RWPE1 (cell line): ENCODE results near the gene KCNJ2.

Source experiments
- CTCF ChIA-PET: fragments of 350-600 bp; sonication (Branson Sonifier 250); formaldehyde crosslinking; extraction: SDS; loops from one replicate; lab custom pipeline; 2021; lab: Yijun Ruan, JAX
- POLR2A ChIA-PET: fragments of 400-600 bp; formaldehyde crosslinking; extraction: SDS; loops from one replicate; lab custom pipeline; 2020; ENCODE audit warnings: antibody characterized with exemption; ENCODE audit not compliant: low non-redundant PET; lab: Yijun Ruan, JAX
- DNase-seq: peaks from one replicate; pipeline ENCODE4 v3.0.0; 2012; ENCODE audit warnings: low spot score
- H3K27ac ChIP-seq: fragments of 450-650 bp; 2 replicates; pipeline ENCODE4 v1.5.1; 2017
- TF ChIP-seq, protein P1 (sequence below): fragments of 450-650 bp; conservative IDR thresholded peaks from 2 replicates; pipeline ENCODE4 v1.5.1; 2017; ENCODE audit warnings: low read depth, mild to moderate bottlenecking

Gene KCNJ2

DNA sequence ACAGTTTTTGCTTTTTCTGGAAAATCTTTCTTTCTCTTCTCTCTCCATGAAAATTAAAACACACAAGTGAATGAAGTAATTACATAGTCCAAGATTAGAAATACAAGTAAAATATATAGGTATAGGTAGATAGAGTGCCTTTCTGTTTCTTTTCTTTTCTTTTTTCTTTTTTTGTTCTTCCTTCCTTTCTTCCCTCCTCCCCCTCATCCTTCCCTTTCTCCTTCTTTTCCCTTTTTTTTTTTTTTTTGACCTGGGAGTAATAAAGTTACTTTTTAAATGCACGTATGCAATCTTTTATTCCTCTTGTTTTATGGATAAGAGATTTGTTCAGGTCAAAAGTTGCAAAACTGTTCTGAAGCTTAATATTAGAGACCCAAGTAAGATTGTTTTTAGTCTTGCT is 34.6 kb upstream of the KCNJ2 start:
- POLR2A ChIA-PET: no interaction called here
- CTCF ChIA-PET: no interaction called here
- H3K27ac ChIP-seq: no peak overlapping the region
- DNase-seq: no peak
- TF ChIP-seq, protein P1, sequence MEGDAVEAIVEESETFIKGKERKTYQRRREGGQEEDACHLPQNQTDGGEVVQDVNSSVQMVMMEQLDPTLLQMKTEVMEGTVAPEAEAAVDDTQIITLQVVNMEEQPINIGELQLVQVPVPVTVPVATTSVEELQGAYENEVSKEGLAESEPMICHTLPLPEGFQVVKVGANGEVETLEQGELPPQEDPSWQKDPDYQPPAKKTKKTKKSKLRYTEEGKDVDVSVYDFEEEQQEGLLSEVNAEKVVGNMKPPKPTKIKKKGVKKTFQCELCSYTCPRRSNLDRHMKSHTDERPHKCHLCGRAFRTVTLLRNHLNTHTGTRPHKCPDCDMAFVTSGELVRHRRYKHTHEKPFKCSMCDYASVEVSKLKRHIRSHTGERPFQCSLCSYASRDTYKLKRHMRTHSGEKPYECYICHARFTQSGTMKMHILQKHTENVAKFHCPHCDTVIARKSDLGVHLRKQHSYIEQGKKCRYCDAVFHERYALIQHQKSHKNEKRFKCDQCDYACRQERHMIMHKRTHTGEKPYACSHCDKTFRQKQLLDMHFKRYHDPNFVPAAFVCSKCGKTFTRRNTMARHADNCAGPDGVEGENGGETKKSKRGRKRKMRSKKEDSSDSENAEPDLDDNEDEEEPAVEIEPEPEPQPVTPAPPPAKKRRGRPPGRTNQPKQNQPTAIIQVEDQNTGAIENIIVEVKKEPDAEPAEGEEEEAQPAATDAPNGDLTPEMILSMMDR: no peak

DNA sequence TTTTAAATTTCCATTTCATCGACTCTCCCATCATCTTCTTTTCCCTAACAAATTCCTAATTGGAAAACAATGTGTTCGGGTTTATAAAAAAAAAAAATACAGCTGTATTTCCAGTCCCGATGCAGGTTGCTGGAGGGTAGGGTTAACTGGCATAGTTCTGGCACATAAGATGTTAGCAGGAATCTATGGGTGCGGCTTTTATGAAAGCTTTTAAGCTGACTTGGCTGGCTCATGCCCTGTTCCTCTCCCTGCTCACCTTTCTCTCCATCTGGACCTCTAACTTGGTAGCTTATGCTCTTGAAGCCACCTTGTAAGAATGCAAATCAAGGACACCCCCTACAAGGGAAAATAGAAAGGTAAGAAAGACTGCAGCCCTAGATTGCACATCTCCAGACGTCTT is 33.2 kb upstream of the KCNJ2 start:
- H3K27ac ChIP-seq: no peak overlapping the region; the same call in 1 of the 2 replicates
- POLR2A ChIA-PET: no interaction called here
- CTCF ChIA-PET: interaction anchor here (0.5 to 1.1 kb wide), 2 partner anchors 65 to 529 kb away, joined by 3 to 4 read pairs; no protein-coding TSS in a partner anchor
- TF ChIP-seq, protein P1: no peak
- no peak for DNase-seq

DNA sequence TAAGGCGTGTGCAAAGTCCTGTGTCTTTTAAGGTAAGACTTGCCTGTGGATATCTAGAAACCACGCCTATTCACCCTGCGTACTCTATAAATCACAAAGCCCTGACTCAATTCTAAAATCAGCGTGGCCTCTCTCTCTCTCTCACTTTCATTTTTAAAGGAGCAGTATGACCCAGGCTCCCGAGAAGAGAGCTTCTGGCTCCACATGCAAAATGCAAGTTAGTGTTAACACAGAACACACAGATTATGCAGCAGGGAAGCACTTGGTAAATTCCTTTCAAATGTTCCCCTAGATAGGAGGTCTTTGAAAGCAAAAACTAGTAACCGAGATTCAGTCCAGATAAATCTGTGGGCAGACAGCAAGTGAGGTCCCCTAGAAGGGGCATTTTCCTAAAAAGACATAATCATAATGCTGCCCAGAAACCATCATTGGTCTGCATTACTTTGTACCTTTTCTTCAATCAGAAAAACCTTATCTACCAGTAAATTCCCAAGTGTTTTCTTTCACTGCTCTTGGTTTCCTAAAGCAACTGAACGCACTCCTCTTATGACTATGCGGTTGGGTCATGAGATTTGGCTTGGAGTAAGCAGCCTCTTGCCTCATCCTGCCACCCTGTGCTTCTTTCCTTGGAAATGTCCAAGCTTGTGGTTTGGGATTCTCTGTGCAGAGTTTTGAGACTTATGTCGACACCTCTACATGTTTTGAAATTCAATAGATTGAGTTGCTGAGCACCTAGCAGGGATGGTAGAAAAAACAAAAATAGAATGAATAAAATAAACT is 31.7 kb upstream of the KCNJ2 start:
- DNase-seq: peak; percentile 66
- CTCF ChIA-PET: interaction anchor here (0.5 to 0.9 kb wide), 2 partner anchors 307 to 531 kb away, joined by 4 read pairs; no protein-coding TSS in a partner anchor
- H3K27ac ChIP-seq: peak overlapping the region; percentile 25; the same call in 1 of the 2 replicates

DNA sequence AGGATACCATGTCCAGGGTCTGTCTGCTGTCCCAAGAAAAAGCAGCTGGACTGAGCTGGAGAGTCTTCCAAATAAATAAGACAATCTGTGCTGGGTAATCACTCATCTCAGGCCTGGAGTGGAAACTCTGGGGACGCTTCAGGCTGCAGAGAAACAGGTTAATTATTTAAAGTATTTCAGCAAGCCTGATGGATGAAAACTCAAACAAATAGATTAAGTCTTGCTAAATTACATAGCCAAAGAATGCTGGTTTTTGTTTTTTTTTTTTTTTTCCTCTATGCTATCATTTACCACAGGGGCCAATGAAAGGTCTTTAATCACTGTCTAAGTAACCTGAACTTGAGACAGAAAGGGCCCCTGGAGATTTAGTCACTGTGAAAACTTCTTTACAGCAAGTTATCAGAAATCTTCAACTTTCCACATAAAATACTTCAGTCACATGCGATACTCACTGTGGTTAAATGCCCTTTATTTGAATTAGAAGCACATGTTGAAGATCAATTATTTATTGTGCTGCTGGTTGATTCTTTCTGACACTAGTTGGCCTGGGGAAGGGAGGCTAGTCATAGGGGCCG is 31.0 kb upstream of the KCNJ2 start:
- peak overlapping the region; percentile 50 for H3K27ac ChIP-seq
- CTCF ChIA-PET: interaction anchor here (0.6 to 0.9 kb wide), 2 partner anchors 532 to 614 kb away, joined by 4 read pairs; no protein-coding TSS in a partner anchor
- TF ChIP-seq, protein P1: no peak
- no peak for DNase-seq
- POLR2A ChIA-PET: no interaction called here

More for the DNA sequence above, 31.7 kb upstream of the KCNJ2 start:
- POLR2A ChIA-PET: no interaction called here
- TF ChIP-seq, protein P1: no peak

DNA sequence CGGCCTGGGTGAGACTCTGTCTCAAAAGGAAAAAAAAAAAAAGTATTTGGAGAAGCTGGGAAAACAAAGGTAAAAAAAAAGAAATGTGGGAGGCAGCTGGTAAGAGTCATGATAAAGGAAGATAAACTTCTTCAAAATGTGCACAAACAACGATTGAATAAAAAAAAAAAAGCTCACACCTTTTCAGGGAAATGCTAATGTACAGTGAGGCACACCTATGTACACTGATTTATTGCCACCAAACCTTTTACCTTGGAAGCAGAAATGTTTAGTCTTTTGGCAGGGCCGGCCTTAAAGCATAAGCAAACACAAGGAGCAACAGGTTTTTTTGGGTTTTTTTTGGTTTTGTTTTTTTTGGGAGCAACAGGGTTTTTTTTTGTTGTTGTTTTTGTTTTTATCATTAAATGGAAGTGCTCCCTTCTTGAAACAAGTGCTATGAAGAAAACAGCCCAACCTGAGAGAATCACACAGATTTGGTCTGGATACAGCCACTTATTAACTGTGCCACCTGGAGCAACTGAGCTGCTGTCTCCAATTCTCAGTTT is 29.8 kb upstream of the KCNJ2 start:
- TF ChIP-seq, protein P1: no peak
- peak overlapping the region; percentile 50 for H3K27ac ChIP-seq
- no peak for DNase-seq
- POLR2A ChIA-PET: no interaction called here
- CTCF ChIA-PET: interaction anchor here (0.6 to 1.0 kb wide), 2 partner anchors 180 to 533 kb away, joined by 3 to 5 read pairs; no protein-coding TSS in a partner anchor

DNA sequence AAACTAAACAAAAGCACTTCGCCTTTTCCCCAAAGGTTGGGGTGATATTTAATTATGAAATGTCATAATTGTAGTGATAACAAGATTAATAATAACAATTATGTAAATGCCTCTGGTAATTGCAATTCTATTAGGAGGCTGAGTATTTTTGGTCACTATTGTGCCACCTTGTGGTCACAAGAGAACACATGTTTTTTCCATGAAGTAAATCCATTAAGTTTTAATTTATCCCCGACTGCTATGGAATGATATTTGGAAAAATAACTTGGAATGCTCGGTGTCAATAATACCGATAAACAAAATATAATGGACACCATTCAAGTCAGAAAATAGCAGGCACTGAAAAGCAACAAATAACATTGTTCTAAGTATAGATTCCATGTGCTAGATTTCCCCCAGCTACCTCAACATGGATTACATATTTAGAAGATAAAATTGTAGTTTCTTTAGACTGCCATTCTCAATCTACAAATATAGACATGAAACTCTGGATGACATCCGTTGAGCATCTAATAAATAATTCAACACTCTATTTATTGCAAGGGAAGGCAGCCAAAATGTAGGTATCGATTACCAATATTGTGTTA is 25.0 kb upstream of the KCNJ2 start:
- TF ChIP-seq, protein P1: peak; percentile 78
- DNase-seq: peak; percentile 14
- ChIA-PET POLR2A (no interaction called here), CTCF (interaction anchor here (0.5 to 1.0 kb wide), 3 partner anchors 41 to 537 kb away, joined by 3 to 7 read pairs (median 5); no protein-coding TSS in a partner anchor)
- no peak overlapping the region for H3K27ac ChIP-seq
